Measurements from ENCODE around the gene PAQR4. TPM values are rescaled to one million over a fixed set of nuclear protein-coding genes. Genes with fewer than 3 reads are reported as not detected.

PAQR4 gene
- total RNA-seq, 4 donors from 2014 or later = 2.8 to 5.6 (median 3.3) TPM

GRCh38 chr16:3007957-3008689 is 39.0 kb downstream of the PAQR4 start:
- WGBS, 2 donors = 30 to 45% methylated on average over 17 of the region's 17 CpGs
- no peak for DNase-seq
- Histone ChIP-seq H3K36me3 (no peaks in the 10 kb centered on the region), H3K4me3 (replicated peaks in 1 of 3) (no peak overlapping the region), H3K9me3 (no peaks in the 10 kb centered on the region), H3K27me3 (no peaks in the 10 kb centered on the region), H3K4me1 (peaks cover 9 to 20% of the 10 kb centered on the region in 2 donors), H3K27ac (no peak overlapping the region)
- TF ChIP-seq, protein P1, sequence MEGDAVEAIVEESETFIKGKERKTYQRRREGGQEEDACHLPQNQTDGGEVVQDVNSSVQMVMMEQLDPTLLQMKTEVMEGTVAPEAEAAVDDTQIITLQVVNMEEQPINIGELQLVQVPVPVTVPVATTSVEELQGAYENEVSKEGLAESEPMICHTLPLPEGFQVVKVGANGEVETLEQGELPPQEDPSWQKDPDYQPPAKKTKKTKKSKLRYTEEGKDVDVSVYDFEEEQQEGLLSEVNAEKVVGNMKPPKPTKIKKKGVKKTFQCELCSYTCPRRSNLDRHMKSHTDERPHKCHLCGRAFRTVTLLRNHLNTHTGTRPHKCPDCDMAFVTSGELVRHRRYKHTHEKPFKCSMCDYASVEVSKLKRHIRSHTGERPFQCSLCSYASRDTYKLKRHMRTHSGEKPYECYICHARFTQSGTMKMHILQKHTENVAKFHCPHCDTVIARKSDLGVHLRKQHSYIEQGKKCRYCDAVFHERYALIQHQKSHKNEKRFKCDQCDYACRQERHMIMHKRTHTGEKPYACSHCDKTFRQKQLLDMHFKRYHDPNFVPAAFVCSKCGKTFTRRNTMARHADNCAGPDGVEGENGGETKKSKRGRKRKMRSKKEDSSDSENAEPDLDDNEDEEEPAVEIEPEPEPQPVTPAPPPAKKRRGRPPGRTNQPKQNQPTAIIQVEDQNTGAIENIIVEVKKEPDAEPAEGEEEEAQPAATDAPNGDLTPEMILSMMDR (IDR thresholded peaks at IDR 0.05) = no peak
- TF ChIP-seq POLR2A (IDR thresholded peaks at IDR 0.05) = no peak
- intact Hi-C loops (cut with DNase I) = no loop called here

DNA sequence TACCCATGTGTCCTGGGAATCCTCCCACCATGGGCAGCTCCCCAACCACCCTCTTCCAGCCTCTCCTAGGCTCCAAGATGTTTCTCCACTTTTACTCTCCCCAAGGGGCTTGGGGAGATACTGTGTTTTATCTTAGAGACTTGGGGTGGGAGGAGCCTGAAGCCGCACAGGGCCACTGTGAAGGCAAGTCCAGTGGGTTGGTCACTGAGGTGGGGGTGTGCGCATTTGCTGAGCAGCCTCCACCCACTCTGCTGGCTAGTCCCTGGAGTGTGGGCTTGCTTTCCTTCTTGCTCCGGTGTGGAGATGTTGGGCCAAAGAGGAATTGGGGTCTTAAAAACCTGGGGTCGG is 39.5 kb downstream of the PAQR4 start:
- no peaks in the 10 kb centered on the region for H3K9me3 ChIP-seq
- no peak overlapping the region for H3K4me3 ChIP-seq (replicated peaks in 1 of 3)
- no peak for DNase-seq
- intact Hi-C loops (cut with DNase I) = no loop called here
- no peak for TF ChIP-seq POLR2A (IDR thresholded peaks at IDR 0.05)
- TF ChIP-seq, protein P1 (IDR thresholded peaks at IDR 0.05) = no peak
- 52 to 80% methylated on average over 4 of the region's 4 CpGs for WGBS, 2 donors
- no peak overlapping the region for H3K27ac ChIP-seq
- no peaks in the 10 kb centered on the region for H3K36me3 ChIP-seq
- no peaks in the 10 kb centered on the region for H3K27me3 ChIP-seq
- peaks cover 9 to 20% of the 10 kb centered on the region in 2 donors for H3K4me1 ChIP-seq

DNA sequence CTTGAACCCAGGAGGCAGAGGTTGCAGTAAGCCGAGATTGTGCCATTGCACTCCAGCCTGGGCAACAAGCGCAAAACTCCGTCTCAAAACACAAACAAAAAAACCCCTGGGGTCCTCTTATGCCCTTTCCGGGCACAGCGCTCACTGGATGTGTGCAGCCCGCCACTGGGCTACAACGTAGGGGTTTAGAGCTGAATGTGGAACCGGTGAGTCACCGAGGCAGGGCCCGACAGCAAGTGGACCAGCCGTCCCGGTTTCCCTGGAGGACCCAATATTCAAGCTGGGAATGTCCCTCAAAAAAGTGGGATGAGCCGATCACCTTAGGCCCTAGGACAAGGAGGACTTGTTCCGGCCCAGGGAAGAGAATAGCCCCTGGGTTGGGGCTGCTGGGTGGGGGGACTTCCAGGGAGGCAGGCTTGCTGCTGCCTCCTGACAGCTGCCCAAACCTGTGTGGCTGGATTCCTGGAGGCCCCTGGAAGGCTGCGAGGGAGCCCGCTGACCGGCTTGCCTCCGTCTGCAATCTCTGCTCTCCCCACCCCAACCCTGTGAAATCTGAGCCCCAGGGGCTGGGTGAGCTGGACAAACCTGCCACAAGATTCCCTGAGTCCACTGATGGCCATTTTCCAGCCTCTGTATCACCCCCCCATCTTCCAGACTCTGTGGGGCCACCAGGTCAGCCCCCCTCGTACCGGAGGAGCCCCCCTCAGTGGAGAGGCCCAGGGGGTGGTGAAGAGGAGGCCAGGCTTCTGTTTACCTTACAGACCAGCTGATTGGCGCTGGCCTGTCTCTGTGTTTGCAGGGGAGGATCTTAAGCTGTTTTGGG is 40.6 kb downstream of the PAQR4 start:
- TF ChIP-seq, protein P1 (IDR thresholded peaks at IDR 0.05) = no peak
- no peak for TF ChIP-seq POLR2A (IDR thresholded peaks at IDR 0.05)
- Histone ChIP-seq H3K4me3 (replicated peaks in 1 of 3) (no peak overlapping the region), H3K27ac (no peak overlapping the region), H3K36me3 (no peaks in the 10 kb centered on the region), H3K9me3 (no peaks in the 10 kb centered on the region), H3K4me1 (peaks cover 9 to 19% of the 10 kb centered on the region in 2 donors), H3K27me3 (no peaks in the 10 kb centered on the region)
- intact Hi-C loops (cut with DNase I) = no loop called here
- DNase-seq = peak; percentile 73 to 76
- WGBS, 2 donors = 34 to 37% methylated on average over 15 to 20 of the region's 21 CpGs

- Histone ChIP-seq H3K36me3 (no peaks in the 10 kb centered on the region), H3K4me1 (peaks cover 9 to 16% of the 10 kb centered on the region in 2 donors), H3K27ac (no peak overlapping the region), H3K9me3 (no peaks in the 10 kb centered on the region), H3K27me3 (no peaks in the 10 kb centered on the region), H3K4me3 (replicated peaks in 1 of 3) (no peak overlapping the region)
- no peak for DNase-seq
- TF ChIP-seq, protein P1 (IDR thresholded peaks at IDR 0.05) = no peak
- TF ChIP-seq POLR2A (IDR thresholded peaks at IDR 0.05) = no peak
- intact Hi-C loops (cut with DNase I) = no loop called here
- 93 to 96% methylated on average over 8 of the region's 8 CpGs for whole genome bisulfite sequencing, 2 donors
These were observed 41.4 kb downstream of the PAQR4 start for GRCh38 chr16:3010510-3010909.

DNA sequence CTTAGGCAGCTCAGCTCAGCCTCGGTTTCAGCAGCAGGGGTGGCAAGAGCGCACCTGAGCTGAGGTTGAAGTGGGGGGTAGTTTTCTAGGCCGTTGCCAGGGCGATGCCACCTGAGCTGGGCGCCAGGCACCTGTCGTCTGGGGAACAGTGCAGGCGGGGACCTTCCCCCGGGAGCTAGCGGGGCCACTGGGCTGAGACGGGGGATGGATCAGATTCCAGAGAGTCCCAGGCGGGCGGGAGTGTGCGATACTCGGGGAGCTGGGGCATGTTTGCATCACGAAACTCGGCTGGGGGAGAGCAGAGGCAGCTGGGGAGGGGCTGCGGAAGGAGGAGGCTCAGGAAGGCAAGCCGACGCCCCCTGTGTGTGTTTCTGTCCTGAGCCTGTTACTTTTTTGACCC is 43.1 kb downstream of the PAQR4 start:
- no peak overlapping the region for H3K27ac ChIP-seq
- H3K27me3 ChIP-seq = no peaks in the 10 kb centered on the region
- H3K4me3 ChIP-seq (replicated peaks in 1 of 3) = no peak overlapping the region
- H3K9me3 ChIP-seq = no peaks in the 10 kb centered on the region
- peak; percentile 38 to 44 for DNase-seq
- no peaks in the 10 kb centered on the region for H3K36me3 ChIP-seq
- 14 to 15% methylated on average over 14 of the region's 19 CpGs for WGBS, 2 donors
- TF ChIP-seq, protein P1 (IDR thresholded peaks at IDR 0.05) = no peak
- TF ChIP-seq POLR2A (IDR thresholded peaks at IDR 0.05) = no peak
- intact Hi-C loops (cut with DNase I) = no loop called here
- peaks cover 9 to 16% of the 10 kb centered on the region in 2 donors for H3K4me1 ChIP-seq
